Measurements from ENCODE around the gene GADD45A. TPM values are rescaled to one million over a fixed set of nuclear protein-coding genes. Genes with fewer than 3 reads are reported as not detected.

Gene GADD45A
- total and polyA plus RNA-seq, 9 of the 15 experiments (the other 6 are each of a cell fraction or from before 2014, with no cell fraction given), result 21.3 to 156 (median 62.1) TPM

- CTCF ChIA-PET (ENCODE audit: low intra/inter-chr PET ratio), result no interaction called here
- no peak for DNase-seq (ENCODE audit: extremely low read depth in 1 of 4, low spot score in 3 of 4)
- no peak for TF ChIP-seq ZBTB9 (CRISPR knock-in tag; IDR thresholded peaks at IDR 0.05)
- TF ChIP-seq SRF (CRISPR knock-in tag; IDR thresholded peaks at IDR 0.05), result peak in 1 of 2 experiments; percentile 74; a peak in 1 of 4 replicates
- TF ChIP-seq ZNF41 (CRISPR knock-in tag; conservative IDR thresholded peaks at IDR 0.05), result no peak
- H3K9ac ChIP-seq (ENCODE audit: insufficient read depth in 1 of 2, low read depth in 2 of 2, low read length in 2 of 2), result 0 out of 4 replicates have a peak overlapping the region, but pooled peaks of 1 of the 2 experiments have one; percentile 8
- intact Hi-C loops (cut with micrococcal nuclease) (no loop called here), in situ Hi-C loops (cut with MboI) (no loop called here)
- ATAC-seq, result peak; percentile 30; the same call in 2 of the 3 replicates
- peak overlapping the region; percentile 80 for H2AFZ ChIP-seq (ENCODE audit: low read depth, low read length)
- no peaks in the 10 kb centered on the region for H3K9me1 ChIP-seq (ENCODE audit: control insufficient read depth, insufficient read depth, low read length)
- POLR2A ChIA-PET, result interaction anchor here (0.6 to 1.2 kb wide), 3 partner anchors 11 to 36 kb away, joined by 3 to 4 read pairs (median 3); no protein-coding TSS in a partner anchor
- BruUV-seq (replicated peaks), result no TSS peak
- 0% methylated on average over 1 of the region's 1 CpG for WGBS (ENCODE audit: insufficient coverage, low coverage, missing lambda C conversion rate)
- H3K36me3 ChIP-seq (ENCODE audit: control insufficient read depth, insufficient read depth, low read length), result no peaks in the 10 kb centered on the region
- H3K4me1 ChIP-seq (replicated peaks in 1 of 2; ENCODE audit: control insufficient read depth in 2 of 2, insufficient read depth in 2 of 2, low read length in 2 of 2), result peaks cover 7 to 34% of the 10 kb centered on the region in 2 experiments; a peak in 3 of 5 replicates
- FAIRE-seq, result no peak
- H3K4me3 ChIP-seq, result no peak overlapping the region
- no peaks in the 10 kb centered on the region for H3K27me3 ChIP-seq (ENCODE audit: control insufficient read depth in 2 of 2, insufficient read depth in 2 of 2, low read length in 2 of 2)
- peak overlapping the region; percentile 49; the same call in 2 of the 3 replicates for H3K27ac ChIP-seq (ENCODE audit: extremely low read depth, low read depth, low read length)
- H4K20me1 ChIP-seq (replicated peaks; ENCODE audit: control insufficient read depth, insufficient read depth, low read length), result no peaks in the 10 kb centered on the region
- H3K9me3 ChIP-seq (replicated peaks; ENCODE audit: control insufficient read depth, insufficient read depth, low read depth, low read length), result no peaks in the 10 kb centered on the region
- no peak overlapping the region for H3K4me2 ChIP-seq (ENCODE audit: insufficient read depth, low read length)
- no peaks in the 10 kb centered on the region for H3K79me2 ChIP-seq (ENCODE audit: control insufficient read depth, insufficient read depth, low read length)
Measured at GRCh38 chr1:67723126-67723525, 38.1 kb downstream of the GADD45A start.
